Esophagus muscularis mucosa (tissue), 4 donors: ENCODE data around the gene NBAS. TPM values are rescaled to one million over a fixed set of nuclear protein-coding genes. Genes with fewer than 3 reads are reported as not detected.

ENCODE experiments used
- DNase-seq: peaks from one replicate; pipeline ENCODE4 v3.0.0-alpha.2; 2017; ENCODE audit errors: extremely low spot score
- H3K27ac ChIP-seq, 4 donors: fragments of 200-600 bp; sonication (generic); replicated peaks in 1 of 4; 1 replicate in 3 of 4; 2 replicates in 1 of 4; pipeline ENCODE4 v1.5.1; 2016 to 2019; ENCODE audit warnings: mild to moderate bottlenecking in 1 of 4
- H3K27me3 ChIP-seq, 4 donors: fragments of 200-600 bp; sonication (generic); one replicate each; pipeline versions ENCODE4 v1.5.1 to v1.6.0; 2016 to 2019
- H3K36me3 ChIP-seq, 4 donors: fragments of 200-600 bp; sonication (generic); one replicate each; pipeline ENCODE4 v1.5.1; 2016 to 2019
- H3K4me1 ChIP-seq, 4 donors: fragments of 200-600 bp; sonication (generic); one replicate each; pipeline ENCODE4 v1.5.1; 2016 to 2019
- H3K4me3 ChIP-seq, 4 donors: fragments of 200-600 bp; sonication (generic); 1 replicate in 2 of 4; 2 replicates in 2 of 4; pipeline ENCODE4 v1.5.1; 2016 to 2019; ENCODE audit warnings: mild to moderate bottlenecking in 4 of 4, moderate library complexity in 1 of 4
- H3K9me3 ChIP-seq, 4 donors: fragments of 200-600 bp; sonication (generic); 1 replicate in 3 of 4; 2 replicates in 1 of 4; pipeline ENCODE4 v1.5.1; 2016 to 2019
- CTCF ChIP-seq, 3 experiments: fragments of 200-600 bp in 2 of 3; fragments of 450-650 bp in 1 of 3; sonication (generic) in 2 of 3; IDR thresholded peaks; one replicate each; pipeline ENCODE4 v1.5.1; 2017 to 2019; ENCODE audit warnings: antibody characterized with exemption in 3 of 3, mild to moderate bottlenecking in 2 of 3, moderate library complexity in 1 of 3
- EP300 ChIP-seq: sonication (generic); formaldehyde crosslinking; IDR thresholded peaks from one replicate; pipeline ENCODE4 v1.6.1; 2017; ENCODE audit warnings: antibody characterized with exemption
- POLR2A ChIP-seq: fragments of 450-650 bp; IDR thresholded peaks from one replicate; pipeline ENCODE4 v1.6.1; 2017; ENCODE audit warnings: antibody characterized with exemption, moderate library complexity, mild to moderate bottlenecking, low read depth
- POLR2AphosphoS5 ChIP-seq, 2 donors: sonication (generic); formaldehyde crosslinking; IDR thresholded peaks; one replicate each; pipeline ENCODE4 v1.6.1; 2017; ENCODE audit warnings: antibody characterized with exemption in 2 of 2
- WGBS: methylation state at CpG from one replicate; pipeline ENCODE4 v1.1.5; 2018; 5-methylcytosine and 5-hydroxymethylcytosine counted together
- intact Hi-C: fragments of 100-400 bp; cut with DNase I; formaldehyde crosslinking; loops from one replicate; pipeline ENCODE4 v1.15.1; 2023
- total RNA-seq, 4 donors: library from RNA; depleted of rRNA; stranded (reverse); fragments of >200 nt; gene quantifications; one replicate each; pipeline versions ENCODE4 v1.1.0 to v1.2.1, GENCODE V29; 2016

The NBAS gene
- total RNA-seq, 4 donors from 2014 or later: 39.2 to 43.6 (median 42.0) TPM

- H3K4me1 ChIP-seq: no peaks in the 10 kb centered on the region
- H3K27ac ChIP-seq: no peak overlapping the region
- 83% methylated on average over 1 of the region's 1 CpG for WGBS
- H3K27me3 ChIP-seq: no peaks in the 10 kb centered on the region
- peaks cover 0 to 8% (median 4%) of the 10 kb centered on the region in 4 donors for H3K36me3 ChIP-seq
- H3K4me3 ChIP-seq: no peak overlapping the region
- intact Hi-C loops: no loop called here
- no peaks in the 10 kb centered on the region for H3K9me3 ChIP-seq
- no peak for DNase-seq
- TF ChIP-seq POLR2A (no peak), POLR2AphosphoS5 (IDR thresholded peaks at IDR 0.05) (no peak), EP300 (no peak), CTCF (IDR thresholded peaks at IDR 0.05) (no peak)
Measured at GRCh38 chr2:15429032-15429431, 132.1 kb downstream of the NBAS start.

DNA sequence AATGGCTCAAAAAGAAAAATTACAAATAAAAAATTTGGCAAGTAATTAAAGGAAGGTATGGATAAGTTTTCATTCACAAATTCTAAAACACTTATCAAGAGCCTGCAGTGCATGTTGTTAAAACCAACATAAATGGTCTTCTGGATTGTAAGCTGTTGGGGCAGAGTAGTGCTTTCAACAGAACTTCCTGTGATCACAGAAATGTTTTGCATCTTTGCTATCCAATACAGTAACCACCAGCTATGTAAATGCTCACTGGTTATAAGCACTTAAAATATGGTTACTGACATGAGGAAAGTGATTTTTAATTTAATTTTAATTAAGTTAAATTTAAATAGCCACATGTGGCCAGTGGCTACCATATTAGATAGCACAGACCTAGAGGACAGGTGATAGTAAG, 133.1 kb downstream of the NBAS start:
- H3K36me3 ChIP-seq: peaks cover 2 to 16% (median 13%) of the 10 kb centered on the region in 4 donors
- no peak for TF ChIP-seq CTCF (IDR thresholded peaks at IDR 0.05)
- no peak for TF ChIP-seq EP300
- no peak for TF ChIP-seq POLR2A
- TF ChIP-seq POLR2AphosphoS5 (IDR thresholded peaks at IDR 0.05): no peak
- no peak for DNase-seq
- H3K27me3 ChIP-seq: no peaks in the 10 kb centered on the region
- H3K9me3 ChIP-seq: no peaks in the 10 kb centered on the region
- intact Hi-C loops: no loop called here
- H3K27ac ChIP-seq: no peak overlapping the region
- H3K4me3 ChIP-seq: no peak overlapping the region
- H3K4me1 ChIP-seq: no peaks in the 10 kb centered on the region

GRCh38 chr2:15426606-15427005, 134.5 kb downstream of the NBAS start:
- TF ChIP-seq POLR2A (no peak), EP300 (no peak), POLR2AphosphoS5 (IDR thresholded peaks at IDR 0.05) (no peak), CTCF (IDR thresholded peaks at IDR 0.05) (no peak)
- H3K36me3 ChIP-seq: peaks cover 6 to 19% (median 13%) of the 10 kb centered on the region in 4 donors
- intact Hi-C loops: no loop called here
- H3K4me1 ChIP-seq: no peaks in the 10 kb centered on the region
- DNase-seq: no peak
- H3K9me3 ChIP-seq: no peaks in the 10 kb centered on the region
- WGBS: 92% methylated on average over 5 of the region's 5 CpGs
- no peaks in the 10 kb centered on the region for H3K27me3 ChIP-seq
- no peak overlapping the region for H3K27ac ChIP-seq
- no peak overlapping the region for H3K4me3 ChIP-seq

GRCh38 chr2:15425712-15426111, 135.4 kb downstream of the NBAS start:
- DNase-seq: no peak
- Histone ChIP-seq H3K4me3 (no peak overlapping the region), H3K36me3 (peaks cover 6 to 19% (median 13%) of the 10 kb centered on the region in 4 donors), H3K27me3 (no peaks in the 10 kb centered on the region), H3K27ac (no peak overlapping the region), H3K9me3 (no peaks in the 10 kb centered on the region), H3K4me1 (no peaks in the 10 kb centered on the region)
- TF ChIP-seq POLR2AphosphoS5 (IDR thresholded peaks at IDR 0.05): no peak
- TF ChIP-seq EP300: no peak
- no peak for TF ChIP-seq CTCF (IDR thresholded peaks at IDR 0.05)
- TF ChIP-seq POLR2A: no peak
- WGBS: 78% methylated on average over 4 of the region's 4 CpGs
- intact Hi-C loops: no loop called here

DNA sequence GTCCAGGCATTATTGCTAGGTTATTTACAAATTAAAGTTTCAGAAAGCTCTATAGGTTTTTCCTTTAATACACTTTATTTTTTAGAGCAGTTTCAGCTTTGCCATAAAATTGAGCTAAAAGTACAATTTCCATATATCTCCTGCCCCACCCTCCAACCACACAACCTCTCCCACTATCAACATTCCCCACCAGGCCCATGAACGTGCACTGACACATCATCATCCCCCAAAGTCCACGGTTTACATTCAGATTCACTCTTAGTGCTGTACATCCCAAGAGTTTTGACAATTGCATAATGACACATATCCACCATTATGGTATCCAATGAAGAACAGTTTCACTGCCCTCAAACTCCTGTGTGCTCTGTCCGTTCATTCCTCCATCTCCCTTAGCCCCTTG, 139.4 kb downstream of the NBAS start:
- H3K9me3 ChIP-seq: no peaks in the 10 kb centered on the region
- no peaks in the 10 kb centered on the region for H3K4me1 ChIP-seq
- DNase-seq: no peak
- peaks cover 6 to 26% (median 16%) of the 10 kb centered on the region in 4 donors for H3K36me3 ChIP-seq
- no peak overlapping the region for H3K4me3 ChIP-seq
- intact Hi-C loops: no loop called here
- no peaks in the 10 kb centered on the region for H3K27me3 ChIP-seq
- H3K27ac ChIP-seq: no peak overlapping the region
- 91% methylated on average over 3 of the region's 3 CpGs for WGBS
- TF ChIP-seq CTCF (IDR thresholded peaks at IDR 0.05) (no peak), EP300 (no peak), POLR2A (no peak), POLR2AphosphoS5 (IDR thresholded peaks at IDR 0.05) (no peak)
